Measurements from ENCODE around the gene ATP10B. TPM values are rescaled to one million over a fixed set of nuclear protein-coding genes. Genes with fewer than 3 reads are reported as not detected.

ATP10B gene
- total RNA-seq, 1 experiment from 2014 or later, result 0.11 TPM

DNA sequence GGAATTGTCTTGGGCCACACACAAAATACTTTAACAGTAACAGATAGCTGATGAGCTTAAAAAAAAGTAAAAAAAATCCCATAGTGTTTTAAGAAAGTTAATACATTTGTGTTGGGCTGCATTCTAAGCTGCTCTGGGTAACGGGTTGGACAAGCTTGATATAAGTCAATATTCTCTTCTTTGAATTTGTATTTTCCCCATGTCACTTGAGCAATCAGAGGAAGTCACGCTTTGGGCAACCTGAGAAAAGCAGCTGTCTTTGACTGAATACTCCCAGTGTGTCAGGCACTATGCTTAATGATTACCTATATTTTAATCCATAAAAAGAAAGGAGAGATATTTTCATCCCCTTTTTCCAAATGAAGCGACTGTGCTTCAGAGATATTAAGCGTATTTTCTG, 84.9 kb downstream of the ATP10B start (continued):
- TF ChIP-seq, protein P1, sequence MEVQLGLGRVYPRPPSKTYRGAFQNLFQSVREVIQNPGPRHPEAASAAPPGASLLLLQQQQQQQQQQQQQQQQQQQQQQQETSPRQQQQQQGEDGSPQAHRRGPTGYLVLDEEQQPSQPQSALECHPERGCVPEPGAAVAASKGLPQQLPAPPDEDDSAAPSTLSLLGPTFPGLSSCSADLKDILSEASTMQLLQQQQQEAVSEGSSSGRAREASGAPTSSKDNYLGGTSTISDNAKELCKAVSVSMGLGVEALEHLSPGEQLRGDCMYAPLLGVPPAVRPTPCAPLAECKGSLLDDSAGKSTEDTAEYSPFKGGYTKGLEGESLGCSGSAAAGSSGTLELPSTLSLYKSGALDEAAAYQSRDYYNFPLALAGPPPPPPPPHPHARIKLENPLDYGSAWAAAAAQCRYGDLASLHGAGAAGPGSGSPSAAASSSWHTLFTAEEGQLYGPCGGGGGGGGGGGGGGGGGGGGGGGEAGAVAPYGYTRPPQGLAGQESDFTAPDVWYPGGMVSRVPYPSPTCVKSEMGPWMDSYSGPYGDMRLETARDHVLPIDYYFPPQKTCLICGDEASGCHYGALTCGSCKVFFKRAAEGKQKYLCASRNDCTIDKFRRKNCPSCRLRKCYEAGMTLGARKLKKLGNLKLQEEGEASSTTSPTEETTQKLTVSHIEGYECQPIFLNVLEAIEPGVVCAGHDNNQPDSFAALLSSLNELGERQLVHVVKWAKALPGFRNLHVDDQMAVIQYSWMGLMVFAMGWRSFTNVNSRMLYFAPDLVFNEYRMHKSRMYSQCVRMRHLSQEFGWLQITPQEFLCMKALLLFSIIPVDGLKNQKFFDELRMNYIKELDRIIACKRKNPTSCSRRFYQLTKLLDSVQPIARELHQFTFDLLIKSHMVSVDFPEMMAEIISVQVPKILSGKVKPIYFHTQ (CRISPR knock-in tag; IDR thresholded peaks at IDR 0.05), result no peak
- TF ChIP-seq SMAD3 (CRISPR knock-in tag; IDR thresholded peaks at IDR 0.05; ENCODE audit: borderline replicate concordance), result no peak
- TF ChIP-seq, protein P2, sequence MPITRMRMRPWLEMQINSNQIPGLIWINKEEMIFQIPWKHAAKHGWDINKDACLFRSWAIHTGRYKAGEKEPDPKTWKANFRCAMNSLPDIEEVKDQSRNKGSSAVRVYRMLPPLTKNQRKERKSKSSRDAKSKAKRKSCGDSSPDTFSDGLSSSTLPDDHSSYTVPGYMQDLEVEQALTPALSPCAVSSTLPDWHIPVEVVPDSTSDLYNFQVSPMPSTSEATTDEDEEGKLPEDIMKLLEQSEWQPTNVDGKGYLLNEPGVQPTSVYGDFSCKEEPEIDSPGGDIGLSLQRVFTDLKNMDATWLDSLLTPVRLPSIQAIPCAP (CRISPR knock-in tag; IDR thresholded peaks at IDR 0.05), result no peak
- TF ChIP-seq ELF4 (CRISPR knock-in tag; IDR thresholded peaks at IDR 0.05; ENCODE audit: low read depth), result no peak
- TF ChIP-seq SP1 (CRISPR knock-in tag; conservative IDR thresholded peaks at IDR 0.05), result no peak
- TF ChIP-seq, protein P3, sequence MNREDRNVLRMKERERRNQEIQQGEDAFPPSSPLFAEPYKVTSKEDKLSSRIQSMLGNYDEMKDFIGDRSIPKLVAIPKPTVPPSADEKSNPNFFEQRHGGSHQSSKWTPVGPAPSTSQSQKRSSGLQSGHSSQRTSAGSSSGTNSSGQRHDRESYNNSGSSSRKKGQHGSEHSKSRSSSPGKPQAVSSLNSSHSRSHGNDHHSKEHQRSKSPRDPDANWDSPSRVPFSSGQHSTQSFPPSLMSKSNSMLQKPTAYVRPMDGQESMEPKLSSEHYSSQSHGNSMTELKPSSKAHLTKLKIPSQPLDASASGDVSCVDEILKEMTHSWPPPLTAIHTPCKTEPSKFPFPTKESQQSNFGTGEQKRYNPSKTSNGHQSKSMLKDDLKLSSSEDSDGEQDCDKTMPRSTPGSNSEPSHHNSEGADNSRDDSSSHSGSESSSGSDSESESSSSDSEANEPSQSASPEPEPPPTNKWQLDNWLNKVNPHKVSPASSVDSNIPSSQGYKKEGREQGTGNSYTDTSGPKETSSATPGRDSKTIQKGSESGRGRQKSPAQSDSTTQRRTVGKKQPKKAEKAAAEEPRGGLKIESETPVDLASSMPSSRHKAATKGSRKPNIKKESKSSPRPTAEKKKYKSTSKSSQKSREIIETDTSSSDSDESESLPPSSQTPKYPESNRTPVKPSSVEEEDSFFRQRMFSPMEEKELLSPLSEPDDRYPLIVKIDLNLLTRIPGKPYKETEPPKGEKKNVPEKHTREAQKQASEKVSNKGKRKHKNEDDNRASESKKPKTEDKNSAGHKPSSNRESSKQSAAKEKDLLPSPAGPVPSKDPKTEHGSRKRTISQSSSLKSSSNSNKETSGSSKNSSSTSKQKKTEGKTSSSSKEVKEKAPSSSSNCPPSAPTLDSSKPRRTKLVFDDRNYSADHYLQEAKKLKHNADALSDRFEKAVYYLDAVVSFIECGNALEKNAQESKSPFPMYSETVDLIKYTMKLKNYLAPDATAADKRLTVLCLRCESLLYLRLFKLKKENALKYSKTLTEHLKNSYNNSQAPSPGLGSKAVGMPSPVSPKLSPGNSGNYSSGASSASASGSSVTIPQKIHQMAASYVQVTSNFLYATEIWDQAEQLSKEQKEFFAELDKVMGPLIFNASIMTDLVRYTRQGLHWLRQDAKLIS (CRISPR knock-in tag; IDR thresholded peaks at IDR 0.05; ENCODE audit: borderline replicate concordance), result no peak
- no peak for TF ChIP-seq SMAD4 (CRISPR knock-in tag; IDR thresholded peaks at IDR 0.05)
- TF ChIP-seq NFATC4 (CRISPR knock-in tag; IDR thresholded peaks at IDR 0.05), result no peak
- no peak for TF ChIP-seq ATF1 (CRISPR knock-in tag; IDR thresholded peaks at IDR 0.05)
- no peak for TF ChIP-seq ZNF317 (CRISPR knock-in tag; IDR thresholded peaks at IDR 0.05; ENCODE audit: borderline replicate concordance, low read depth)
- no peak for TF ChIP-seq PRDM15 (CRISPR knock-in tag; IDR thresholded peaks at IDR 0.05)

DNA sequence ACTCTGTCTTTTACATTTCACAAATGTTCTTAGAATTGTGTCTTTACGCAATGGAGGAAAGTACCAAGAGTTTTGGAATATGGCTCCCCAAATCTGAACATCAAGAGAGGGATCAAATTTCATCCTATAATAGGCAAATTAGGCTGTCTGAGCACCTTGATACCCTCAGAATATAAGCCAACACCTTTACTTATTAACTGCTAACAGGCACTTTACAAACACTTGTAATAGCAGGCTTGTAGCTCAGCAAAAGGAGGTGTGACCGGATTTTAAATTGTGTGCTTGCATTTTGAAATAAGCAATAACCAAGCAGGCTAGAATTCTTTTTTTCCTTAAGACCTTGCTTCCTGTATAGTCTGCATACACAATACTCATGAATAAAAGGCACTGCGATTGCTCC, 92.0 kb downstream of the ATP10B start:
- POLR2A ChIA-PET, result no interaction called here
- Mint-ChIP-seq H3K9me3 (peaks cover 13% of the 10 kb centered on the region), H3K27ac (no peak overlapping the region)
- TF ChIP-seq ZNF512 (CRISPR knock-in tag; IDR thresholded peaks at IDR 0.05; ENCODE audit: borderline replicate concordance) (no peak), E2F4 (CRISPR knock-in tag; IDR thresholded peaks at IDR 0.05; ENCODE audit: borderline replicate concordance, low read depth) (no peak), ZNF423 (CRISPR knock-in tag; IDR thresholded peaks at IDR 0.05) (no peak), NFATC4 (CRISPR knock-in tag; IDR thresholded peaks at IDR 0.05) (no peak), ATF1 (CRISPR knock-in tag; IDR thresholded peaks at IDR 0.05) (no peak), NR3C1 (CRISPR knock-in tag; conservative IDR thresholded peaks at IDR 0.05; ENCODE audit: low read depth) (no peak), MAX (CRISPR knock-in tag; IDR thresholded peaks at IDR 0.05) (no peak)
- TF ChIP-seq, protein P4, sequence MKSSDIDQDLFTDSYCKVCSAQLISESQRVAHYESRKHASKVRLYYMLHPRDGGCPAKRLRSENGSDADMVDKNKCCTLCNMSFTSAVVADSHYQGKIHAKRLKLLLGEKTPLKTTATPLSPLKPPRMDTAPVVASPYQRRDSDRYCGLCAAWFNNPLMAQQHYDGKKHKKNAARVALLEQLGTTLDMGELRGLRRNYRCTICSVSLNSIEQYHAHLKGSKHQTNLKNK (CRISPR knock-in tag; IDR thresholded peaks at IDR 0.05), result no peak
- TF ChIP-seq, protein P5, sequence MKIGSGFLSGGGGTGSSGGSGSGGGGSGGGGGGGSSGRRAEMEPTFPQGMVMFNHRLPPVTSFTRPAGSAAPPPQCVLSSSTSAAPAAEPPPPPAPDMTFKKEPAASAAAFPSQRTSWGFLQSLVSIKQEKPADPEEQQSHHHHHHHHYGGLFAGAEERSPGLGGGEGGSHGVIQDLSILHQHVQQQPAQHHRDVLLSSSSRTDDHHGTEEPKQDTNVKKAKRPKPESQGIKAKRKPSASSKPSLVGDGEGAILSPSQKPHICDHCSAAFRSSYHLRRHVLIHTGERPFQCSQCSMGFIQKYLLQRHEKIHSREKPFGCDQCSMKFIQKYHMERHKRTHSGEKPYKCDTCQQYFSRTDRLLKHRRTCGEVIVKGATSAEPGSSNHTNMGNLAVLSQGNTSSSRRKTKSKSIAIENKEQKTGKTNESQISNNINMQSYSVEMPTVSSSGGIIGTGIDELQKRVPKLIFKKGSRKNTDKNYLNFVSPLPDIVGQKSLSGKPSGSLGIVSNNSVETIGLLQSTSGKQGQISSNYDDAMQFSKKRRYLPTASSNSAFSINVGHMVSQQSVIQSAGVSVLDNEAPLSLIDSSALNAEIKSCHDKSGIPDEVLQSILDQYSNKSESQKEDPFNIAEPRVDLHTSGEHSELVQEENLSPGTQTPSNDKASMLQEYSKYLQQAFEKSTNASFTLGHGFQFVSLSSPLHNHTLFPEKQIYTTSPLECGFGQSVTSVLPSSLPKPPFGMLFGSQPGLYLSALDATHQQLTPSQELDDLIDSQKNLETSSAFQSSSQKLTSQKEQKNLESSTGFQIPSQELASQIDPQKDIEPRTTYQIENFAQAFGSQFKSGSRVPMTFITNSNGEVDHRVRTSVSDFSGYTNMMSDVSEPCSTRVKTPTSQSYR (CRISPR knock-in tag; IDR thresholded peaks at IDR 0.05), result no peak

More for the DNA sequence above, 92.0 kb downstream of the ATP10B start:
- no peak for ATAC-seq
- H3K36me3 Mint-ChIP-seq, result no peaks in the 10 kb centered on the region
- no peaks in the 10 kb centered on the region for H3K27me3 Mint-ChIP-seq (ENCODE audit: low read depth)
- no peak overlapping the region for H3K4me3 Mint-ChIP-seq
- H3K4me1 Mint-ChIP-seq, result peaks cover 7% of the 10 kb centered on the region
- CTCF ChIA-PET, result no interaction called here
- DNase-seq (ENCODE audit: low spot score), result no peak

All from WTC11 (cell line).